Daoy (cell line): ENCODE results near the gene TRIM14. TPM values are rescaled to one million over a fixed set of nuclear protein-coding genes. Genes with fewer than 3 reads are reported as not detected.

ENCODE experiments used
- total RNA-seq: library from RNA; depleted of rRNA; stranded (reverse); fragments of >200 nt; shearing (Covaris generic); gene quantifications from 2 replicates; pipeline ENCODE4 v1.2.3, GENCODE V29; 2014; rRNA removed

TRIM14 gene
- total RNA-seq, 1 experiment from 2014 or later: 9.2 TPM

Other genes starting within 250 kb of the TRIM14 start
- gene TRMO, start 196.7 kb downstream of the TRIM14 start, total RNA-seq: 29.5 and 48.0 TPM in 2 replicates
- 0.17 TPM in 1 of 2 replicates, not detected in the other for gene HEMGN, start 181.1 kb downstream of the TRIM14 start, total RNA-seq
- 20.5 and 28.0 TPM in 2 replicates for gene ANP32B, start 135.9 kb downstream of the TRIM14 start, total RNA-seq
- gene NANS, start 62.5 kb downstream of the TRIM14 start, total RNA-seq: 47.7 and 48.3 TPM in 2 replicates
- gene CORO2A, start 73.4 kb upstream of the TRIM14 start, total RNA-seq: 1.8 and 2.1 TPM in 2 replicates
- gene TBC1D2, start 136.4 kb upstream of the TRIM14 start, total RNA-seq: 7.9 and 11.9 TPM in 2 replicates